Activated naive CD4-positive, alpha-beta T cell treated with anti-CD3 and anti-CD28 coated beads, Interleukin-2, amount 50 U/mL, for 72 hours (primary cell): ENCODE data around the gene TGFB1I1. TPM values are rescaled to one million over a fixed set of nuclear protein-coding genes. Genes with fewer than 3 reads are reported as not detected.
"Not testable (repeated sequence)": the region's sequence is repeated elsewhere in the genome, so short reads cannot be mapped to it uniquely, and the experiment has no call there.

Experiments used
- ATAC-seq, 2 donors: fragments of 150-1000 bp; cut with Tn5 transposase; 2 replicates each; pipeline ENCODE4 v1.10.0; 2021; ENCODE audit warnings: mild to moderate bottlenecking in 2 of 2, moderate library complexity in 2 of 2
- DNase-seq, 2 donors: peaks; one replicate each; pipeline ENCODE4 v3.0.0; 2021 to 2022; ENCODE audit warnings: low spot score in 2 of 2
- H3K27ac Mint-ChIP-seq, 2 donors: one replicate each; pipeline ENCODE4 v1.8.0; 2022; ENCODE audit warnings: mild to moderate bottlenecking in 2 of 2, mixed read lengths in 2 of 2
- H3K36me3 Mint-ChIP-seq, 2 donors: one replicate each; pipeline ENCODE4 v1.8.0; 2022; ENCODE audit warnings: mixed read lengths in 2 of 2
- H3K9me3 Mint-ChIP-seq, 2 donors: one replicate each; pipeline ENCODE4 v1.8.0; 2022; ENCODE audit warnings: mixed read lengths in 2 of 2
- total RNA-seq, 2 donors: library from RNA; stranded (reverse); gene quantifications; one replicate each; pipeline ENCODE4 v1.2.3, GENCODE V29; 2022

TGFB1I1 gene
- 1 to 10 TPM in 1 of 2 donors, under 1 TPM in 1; 0.73 to 4.0 TPM for total RNA-seq

DNA sequence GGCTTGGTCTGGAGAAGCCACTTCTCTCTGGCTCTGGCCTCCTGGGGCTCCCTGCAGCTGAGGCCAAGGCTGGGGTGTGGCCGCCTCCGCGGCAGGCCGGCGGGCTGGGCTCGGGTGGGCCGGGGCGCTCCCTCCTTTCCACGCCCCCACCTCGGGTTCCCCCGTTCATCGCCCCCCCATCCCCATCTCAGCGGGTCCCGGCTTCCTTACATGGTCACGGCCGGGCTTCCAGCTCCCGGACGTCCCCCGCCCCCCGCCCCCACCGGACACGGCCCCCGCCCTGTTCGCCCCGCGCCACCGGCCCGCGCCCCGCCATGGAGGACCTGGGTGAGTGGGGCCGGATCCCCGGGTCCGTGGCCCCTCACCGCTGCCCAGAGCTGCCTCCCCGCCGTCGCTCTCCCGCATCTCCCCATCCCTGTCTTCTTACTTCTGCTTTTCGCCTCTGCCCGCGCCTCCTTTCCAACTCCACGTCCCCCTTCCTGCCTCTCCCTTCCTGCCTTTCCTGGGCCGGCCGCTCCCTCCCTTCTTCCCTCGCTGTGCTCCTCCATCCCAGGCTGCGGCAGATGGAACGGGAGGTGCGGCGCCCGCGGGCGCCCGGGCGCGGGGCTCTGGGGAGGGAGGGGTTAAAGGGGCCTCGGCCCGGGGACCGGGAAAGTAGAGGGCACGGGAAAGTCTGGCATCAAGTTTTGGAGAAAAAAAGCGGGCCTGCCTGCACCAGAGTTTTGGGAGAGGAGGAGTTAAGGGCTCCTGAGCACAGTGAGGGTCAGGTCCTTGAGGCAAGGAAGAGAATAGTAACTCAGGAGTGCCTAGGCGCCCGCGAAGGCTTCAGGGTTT is at the start of gene TGFB1I1:
TSS of gene TGFB1I1 (plus strand) at position 278 of the 834 bp plus-strand sequence. CDS start at position 315, 37 bp downstream.
- ATAC-seq (peak in 1 of 2 donors; percentile 10), DNase-seq (no peak)
- Mint-ChIP-seq H3K27ac (peak within 1 kb of the TSS in 1 of 2 donors; percentile 22), H3K9me3 (no peaks in the 10 kb centered on the region), H3K36me3 (no peaks in the 10 kb centered on the region)

DNA sequence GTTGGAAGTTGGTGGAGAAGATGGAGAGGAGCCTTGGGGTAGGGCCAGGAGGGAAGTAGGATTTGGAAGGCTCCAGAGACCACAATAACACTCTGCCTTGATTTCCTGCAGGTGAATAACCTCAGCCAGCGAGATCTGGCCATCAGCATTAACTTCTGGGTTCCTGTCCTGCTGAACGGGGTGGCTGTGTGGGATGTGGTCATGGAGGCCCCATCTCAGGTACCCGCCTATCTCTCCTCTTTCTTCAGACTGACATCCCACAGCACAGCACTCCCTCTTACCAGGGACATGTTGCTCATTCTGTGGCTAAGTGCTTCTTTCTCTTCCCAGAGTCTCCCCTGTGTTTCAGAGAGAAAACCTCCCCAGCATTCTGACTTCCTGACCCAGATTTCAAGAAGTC is 48.7 kb upstream of the TGFB1I1 start:
- ATAC-seq (no peak), DNase-seq (no peak)
- Mint-ChIP-seq H3K27ac (peak overlapping the region in 1 of 2 donors; percentile 73), H3K9me3 (no peaks in the 10 kb centered on the region), H3K36me3 (peaks cover 0 to 3% of the 10 kb centered on the region in 2 donors)

DNA sequence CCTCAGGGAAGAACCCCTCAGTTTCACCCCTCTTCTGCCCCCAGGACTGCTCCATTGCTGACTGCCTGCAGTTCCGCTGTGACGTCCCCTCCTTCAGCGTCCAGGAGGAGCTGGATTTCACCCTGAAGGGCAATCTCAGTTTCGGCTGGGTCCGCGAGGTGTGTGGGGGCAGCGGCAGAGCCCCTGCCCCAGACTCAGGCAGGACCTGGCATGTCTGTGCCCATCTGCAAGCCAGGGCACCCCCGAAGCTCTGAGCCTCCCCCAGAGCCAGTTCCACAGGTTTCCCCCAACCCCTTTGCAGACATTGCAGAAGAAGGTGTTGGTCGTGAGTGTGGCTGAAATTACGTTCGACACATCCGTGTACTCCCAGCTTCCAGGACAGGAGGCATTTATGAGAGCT is 48.2 kb upstream of the TGFB1I1 start:
- ATAC-seq (no peak), DNase-seq (no peak)
- H3K27ac Mint-ChIP-seq = peak overlapping the region in 1 of 2 donors; percentile 73
- no peaks in the 10 kb centered on the region for H3K36me3 Mint-ChIP-seq
- H3K9me3 Mint-ChIP-seq = no peaks in the 10 kb centered on the region

DNA sequence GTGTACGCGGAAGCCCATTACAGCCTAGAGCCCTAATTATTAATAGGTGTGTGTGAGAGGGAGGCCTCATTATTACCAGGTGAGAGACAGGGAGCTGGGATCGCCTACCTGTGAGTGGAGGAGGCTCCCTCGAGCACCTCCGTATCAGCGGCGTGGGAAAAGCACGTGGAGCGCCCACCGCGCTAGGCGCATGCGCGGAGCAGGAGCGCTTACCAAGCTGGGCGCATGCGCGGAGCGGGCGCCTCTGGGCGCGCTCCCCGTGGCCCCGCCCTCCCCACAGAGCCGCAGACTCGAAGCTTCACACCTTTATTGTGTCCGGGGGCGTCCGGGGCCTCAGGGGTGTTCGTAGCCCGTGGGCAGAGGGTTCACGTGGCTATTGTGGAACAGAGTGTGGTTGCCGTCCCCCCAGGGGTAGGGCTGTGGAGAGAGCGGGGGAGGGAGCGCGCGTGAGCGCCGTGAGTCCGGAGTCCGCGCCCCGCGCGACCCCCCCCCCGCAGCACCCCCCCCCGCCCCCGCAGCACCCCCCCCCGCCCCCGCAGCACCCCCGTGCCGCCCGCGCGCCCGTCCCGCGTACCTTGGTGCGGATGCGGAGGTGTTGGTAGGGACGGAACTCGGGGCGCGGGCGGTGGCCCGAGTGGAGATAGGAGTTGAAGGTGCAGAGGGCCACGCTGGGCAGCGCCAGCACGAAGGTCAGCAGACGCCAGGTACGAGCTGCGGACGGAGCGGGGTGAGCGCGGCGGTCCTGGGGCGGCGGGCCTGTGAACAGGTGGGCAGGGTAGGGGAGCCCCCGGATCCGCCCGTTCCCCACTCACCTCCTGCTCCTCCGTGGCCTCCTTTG is 44.3 kb upstream of the TGFB1I1 start:
- H3K27ac Mint-ChIP-seq = no peak overlapping the region
- no peaks in the 10 kb centered on the region for H3K36me3 Mint-ChIP-seq
- H3K9me3 Mint-ChIP-seq = no peaks in the 10 kb centered on the region
- DNase-seq = peak; percentile 53 to 59
- peak in 1 of 2 donors; percentile 47 for ATAC-seq

DNA sequence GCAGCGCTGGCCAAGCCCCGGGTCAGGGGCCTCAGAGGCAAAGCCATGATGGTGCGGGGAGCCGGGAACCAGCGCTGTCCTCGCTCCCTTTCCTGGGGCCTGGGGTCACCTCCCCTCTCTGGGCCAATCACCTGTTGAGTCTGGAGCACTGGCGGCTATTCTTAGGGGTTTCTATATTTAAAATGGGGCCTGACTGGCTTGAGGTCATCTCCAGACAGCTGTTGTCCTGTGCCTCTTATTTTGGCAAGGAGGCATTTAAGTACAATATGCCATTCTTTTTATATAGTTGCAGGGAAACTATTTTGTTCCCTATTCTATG is 43.7 kb upstream of the TGFB1I1 start, which contains the start of gene COX6A2:
TSS of gene COX6A2 (minus strand) at position 82 of the 319 bp plus-strand sequence. CDS start at position 47, 35 bp downstream.
- Mint-ChIP-seq H3K27ac (no peak within 1 kb of the TSS), H3K36me3 (no peaks in the 10 kb centered on the region)
- ATAC-seq = no peak

DNA sequence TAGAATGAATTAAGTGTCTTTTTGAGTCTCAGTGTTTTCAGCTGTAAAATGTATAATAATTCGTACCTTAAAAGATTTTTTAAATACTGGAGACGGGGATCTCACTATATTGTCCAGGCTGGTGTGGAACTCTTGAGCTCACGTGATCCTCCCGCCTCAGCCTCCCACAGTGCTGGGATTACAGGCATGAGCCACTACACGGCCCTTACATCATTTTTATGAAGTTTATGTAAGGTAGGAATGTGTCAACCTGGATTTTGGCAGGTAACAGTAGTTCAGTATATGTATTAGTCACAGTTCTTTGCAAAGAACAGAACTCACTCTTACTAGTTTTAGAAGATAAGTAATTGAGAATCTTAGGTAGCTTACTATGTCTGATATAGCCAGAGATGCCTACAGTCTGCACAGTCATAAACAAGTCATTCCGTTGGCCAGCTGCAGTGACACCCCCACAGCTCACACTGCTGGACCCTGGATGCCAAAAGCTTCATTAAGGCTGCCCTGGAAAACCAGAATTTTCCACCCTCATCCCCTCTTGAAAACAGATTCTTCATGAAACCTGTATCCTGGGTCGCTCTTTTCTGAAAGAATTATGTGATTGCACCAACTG is 43.2 kb upstream of the TGFB1I1 start:
- ATAC-seq (peak in 1 of 2 donors; percentile 43), DNase-seq (no peak)
- H3K9me3 Mint-ChIP-seq = no peaks in the 10 kb centered on the region
- no peaks in the 10 kb centered on the region for H3K36me3 Mint-ChIP-seq
- no peak overlapping the region for H3K27ac Mint-ChIP-seq

More for the DNA sequence above, 43.7 kb upstream of the TGFB1I1 start, which contains the start of gene COX6A2:
- no peak for DNase-seq
- no peaks in the 10 kb centered on the region for H3K9me3 Mint-ChIP-seq

DNA sequence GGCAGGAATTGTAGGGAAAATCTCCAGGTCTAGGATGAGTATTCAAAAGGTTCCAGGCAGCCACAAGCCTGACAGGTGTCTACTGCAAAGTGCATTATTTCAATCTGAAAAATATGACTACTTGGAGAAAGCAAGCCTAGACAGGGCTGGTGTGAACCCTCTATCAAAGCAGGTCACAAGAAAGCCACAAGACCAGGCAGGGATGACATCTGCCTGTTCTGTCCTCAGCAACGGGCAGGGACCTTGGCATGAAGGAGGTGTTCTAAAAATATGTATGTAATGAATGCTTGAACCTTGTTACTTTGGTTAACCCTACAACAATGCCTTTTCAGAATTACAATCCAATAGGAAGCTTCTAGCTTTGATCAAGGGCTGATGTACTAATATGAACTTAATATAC is 42.6 kb upstream of the TGFB1I1 start:
- H3K9me3 Mint-ChIP-seq = no peaks in the 10 kb centered on the region

DNA sequence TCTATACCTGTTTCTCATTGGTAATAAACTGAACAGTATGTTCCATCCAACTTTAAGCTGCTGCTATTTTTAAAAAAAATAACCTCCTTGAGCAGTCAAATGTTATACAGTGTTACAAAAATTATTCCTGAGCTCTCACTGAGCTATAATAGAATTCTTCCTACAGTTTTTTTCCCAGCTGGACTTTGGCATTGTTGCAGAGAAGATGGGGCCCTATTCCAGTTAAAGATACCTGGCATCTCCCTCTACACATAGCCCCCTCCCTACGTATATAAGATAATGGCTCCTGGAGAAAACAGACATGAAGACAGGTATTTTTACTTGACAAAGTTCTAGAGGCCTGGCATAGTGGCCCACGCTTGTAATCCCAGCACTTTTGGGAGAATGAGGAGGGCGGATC is 42.2 kb upstream of the TGFB1I1 start:
- no peaks in the 10 kb centered on the region for H3K36me3 Mint-ChIP-seq
- ATAC-seq (no peak), DNase-seq (no peak)
- no peaks in the 10 kb centered on the region for H3K9me3 Mint-ChIP-seq
- no peak overlapping the region for H3K27ac Mint-ChIP-seq

More for the DNA sequence above, 42.6 kb upstream of the TGFB1I1 start:
- ATAC-seq (no peak), DNase-seq (no peak)
- H3K27ac Mint-ChIP-seq = no peak overlapping the region
- H3K36me3 Mint-ChIP-seq = no peaks in the 10 kb centered on the region

DNA sequence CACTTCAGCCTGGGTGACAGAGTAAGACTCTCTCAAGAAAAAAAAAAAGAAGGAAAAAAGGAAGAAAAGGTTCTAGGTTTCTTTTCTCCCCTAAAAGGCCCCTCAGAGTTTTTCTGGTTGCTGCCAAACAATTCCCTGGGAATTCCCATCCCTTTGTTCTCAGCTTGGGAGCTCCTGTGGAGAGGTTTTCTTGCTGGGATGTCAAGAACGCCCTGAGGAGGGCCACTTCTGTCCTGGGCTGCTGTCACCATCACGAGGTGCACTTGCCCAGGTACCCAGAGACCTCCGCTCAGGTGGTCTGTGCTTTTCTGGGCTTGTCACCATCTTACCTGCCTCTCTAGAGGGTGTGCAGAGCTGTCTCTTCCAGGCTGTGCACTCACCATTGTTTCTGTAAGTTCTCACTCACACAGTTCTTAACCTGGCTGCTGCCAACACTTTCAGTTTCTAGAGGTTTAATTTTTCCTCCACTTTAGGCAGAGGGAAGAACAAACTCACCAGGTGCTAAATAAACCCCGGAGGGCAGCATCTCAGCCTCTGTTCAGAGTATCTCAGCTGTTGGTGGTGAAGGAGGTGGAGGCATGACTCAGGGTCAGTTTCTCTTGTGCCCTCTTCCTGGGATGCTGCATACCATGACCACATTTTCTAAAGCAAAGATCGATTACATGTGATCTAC is 41.4 kb upstream of the TGFB1I1 start:
- peak; percentile 57 to 80 for ATAC-seq

DNA sequence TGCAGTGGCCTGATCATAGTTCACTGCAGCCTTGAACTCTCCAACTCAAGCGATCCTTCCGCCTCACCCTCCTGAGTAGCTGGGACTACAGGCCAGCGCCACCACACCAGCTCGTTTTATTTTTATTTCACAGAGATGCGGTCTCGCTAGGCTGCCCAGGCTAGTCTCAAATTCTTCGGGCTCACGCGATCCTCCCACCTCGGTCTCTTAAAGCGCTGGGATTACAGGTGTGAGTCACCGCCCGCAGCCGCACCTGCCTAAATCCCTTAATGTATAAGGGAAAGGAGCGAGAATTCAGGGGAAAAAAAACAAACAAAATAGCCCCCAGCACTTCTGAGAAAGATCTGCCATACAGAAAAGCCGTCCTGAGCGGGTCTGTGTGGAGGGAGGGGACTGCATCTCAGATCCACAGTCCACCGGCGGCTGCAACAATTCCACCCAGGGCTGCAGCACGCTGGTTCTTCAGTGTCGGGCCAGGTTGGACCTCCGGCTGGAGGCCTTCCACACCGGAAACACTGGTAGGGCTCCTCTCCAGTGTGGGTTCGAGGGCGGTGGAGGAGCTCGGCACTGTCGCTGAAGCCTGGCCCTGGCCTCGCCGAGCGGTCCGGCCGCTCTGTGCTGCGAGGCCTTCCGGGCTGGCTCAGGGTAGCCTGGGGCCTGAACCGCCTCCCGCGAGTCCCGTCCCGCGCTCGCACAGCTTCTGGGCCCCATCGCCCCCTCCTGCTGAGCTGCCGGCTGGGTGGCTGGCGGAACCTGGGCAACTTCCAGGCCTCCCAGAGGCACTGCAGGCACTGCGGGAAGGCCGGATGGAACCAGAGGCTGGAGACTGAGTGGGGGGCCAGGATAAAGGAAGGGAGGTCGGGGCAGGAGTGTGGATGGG is 36.4 kb upstream of the TGFB1I1 start:
- DNase-seq (no peak), ATAC-seq (no peak)
- Mint-ChIP-seq H3K27ac (no peak overlapping the region), H3K9me3 (no peaks in the 10 kb centered on the region), H3K36me3 (no peaks in the 10 kb centered on the region)

More for the DNA sequence above, 41.4 kb upstream of the TGFB1I1 start:
- DNase-seq = no peak
- H3K27ac Mint-ChIP-seq = no peak overlapping the region
- H3K36me3 Mint-ChIP-seq = no peaks in the 10 kb centered on the region
- no peaks in the 10 kb centered on the region for H3K9me3 Mint-ChIP-seq

DNA sequence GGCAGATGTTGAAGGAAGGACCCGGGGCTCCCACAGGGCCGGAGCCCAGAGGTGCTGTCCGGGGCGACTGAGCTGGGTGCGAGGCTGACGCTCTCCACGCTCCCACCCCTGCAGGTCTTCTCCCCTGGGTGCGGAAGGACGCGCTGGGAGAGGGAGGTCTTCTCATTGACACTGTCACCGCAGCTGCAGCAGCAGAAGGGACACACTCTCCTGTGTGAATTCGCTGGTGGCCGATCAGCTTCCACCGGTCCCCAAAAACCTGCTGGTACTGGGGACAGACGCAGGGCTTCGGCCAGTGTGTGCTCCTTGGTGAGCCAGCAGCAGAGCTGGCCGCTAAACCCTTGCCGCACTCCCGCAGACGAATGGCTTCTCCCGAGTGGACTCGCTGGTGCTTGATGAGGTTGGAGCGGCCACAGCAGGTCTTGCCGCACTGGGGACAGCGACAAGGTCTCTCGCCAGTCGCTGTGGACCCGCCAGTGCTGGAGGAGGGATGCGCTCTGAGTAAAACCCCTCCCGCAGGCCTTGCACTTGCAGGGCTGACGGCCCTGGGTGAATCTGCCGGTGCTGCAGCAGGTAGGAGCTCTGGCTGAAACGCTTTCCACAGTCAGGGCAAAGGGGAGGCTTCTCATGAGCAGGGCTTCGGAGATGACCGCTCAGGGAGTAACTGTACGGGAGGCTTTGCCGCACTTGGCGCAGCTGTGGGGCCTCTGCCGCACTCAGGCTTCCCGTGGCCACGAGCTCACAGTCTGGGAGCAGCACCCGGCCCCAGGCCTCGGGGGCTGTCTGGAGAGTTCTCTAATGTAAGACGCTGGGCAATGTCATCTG is 35.5 kb upstream of the TGFB1I1 start:
- Mint-ChIP-seq H3K36me3 (no peaks in the 10 kb centered on the region), H3K27ac (no peak overlapping the region), H3K9me3 (no peaks in the 10 kb centered on the region)
- DNase-seq (no peak), ATAC-seq (no peak)

DNA sequence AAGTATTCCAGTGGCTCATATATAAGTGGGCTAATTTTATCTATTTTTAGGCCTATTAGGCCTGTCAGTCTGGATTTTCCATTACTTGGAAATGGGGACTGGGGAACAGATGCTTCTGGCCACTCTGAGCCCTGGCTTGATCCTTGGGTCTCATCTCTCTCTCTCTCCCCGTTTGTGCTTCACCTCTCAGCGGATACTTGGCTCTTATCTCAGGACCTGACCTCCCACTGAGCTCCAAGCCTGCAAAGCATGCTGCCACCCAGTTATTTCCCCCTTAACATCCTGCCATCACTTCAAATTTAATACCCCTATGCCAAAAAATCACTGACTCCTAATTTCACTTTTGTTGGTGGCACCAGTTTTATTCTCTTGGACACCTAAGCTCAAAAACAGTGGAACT is 33.5 kb upstream of the TGFB1I1 start:
- Mint-ChIP-seq H3K27ac (no peak overlapping the region), H3K36me3 (no peaks in the 10 kb centered on the region), H3K9me3 (no peaks in the 10 kb centered on the region)
- DNase-seq = no peak
- no peak for ATAC-seq

DNA sequence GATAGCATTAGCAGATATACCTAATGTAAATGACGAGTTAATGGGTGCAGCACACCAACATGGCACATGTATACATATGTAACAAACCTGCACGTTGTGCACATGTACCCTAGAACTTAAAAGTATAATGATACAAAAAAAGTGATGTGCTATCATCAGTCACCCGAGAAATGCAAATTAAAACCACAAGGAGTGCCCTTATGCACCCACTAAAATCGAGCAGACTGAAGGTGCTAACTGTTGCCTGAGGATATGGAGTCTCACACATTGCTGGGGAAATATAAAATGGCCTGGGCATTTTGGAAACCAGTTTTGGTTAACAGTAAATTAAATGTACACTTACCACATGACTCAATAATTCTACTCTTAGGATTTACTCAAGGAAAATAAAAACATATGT is 32.9 kb upstream of the TGFB1I1 start:
- ATAC-seq = peak in 1 of 2 donors; percentile 21
- not testable (repeated sequence) for H3K36me3 Mint-ChIP-seq, DNase-seq, H3K9me3 Mint-ChIP-seq, H3K27ac Mint-ChIP-seq

DNA sequence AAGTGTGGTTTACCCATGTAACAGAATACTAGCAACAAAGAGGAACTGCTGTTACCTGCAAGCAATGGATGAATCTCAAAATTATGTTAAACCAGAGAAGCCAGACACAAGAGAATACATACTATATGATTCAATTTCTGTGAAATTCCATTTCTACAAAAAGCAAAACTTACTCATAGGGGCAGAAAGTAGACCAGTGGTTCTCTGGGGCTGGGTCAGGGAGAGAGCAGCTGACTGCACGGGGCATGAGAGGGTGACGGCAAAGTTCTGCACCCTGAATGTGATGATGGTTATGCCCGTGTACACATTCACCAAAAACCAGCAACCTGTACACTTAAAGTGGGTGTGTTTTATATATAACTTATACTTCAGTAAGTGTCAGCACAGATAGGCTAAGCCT is 32.4 kb upstream of the TGFB1I1 start:
- Mint-ChIP-seq H3K27ac (no peak overlapping the region), H3K9me3 (no peaks in the 10 kb centered on the region), H3K36me3 (no peaks in the 10 kb centered on the region)
- DNase-seq = no peak
- peak in 1 of 2 donors; percentile 36 for ATAC-seq
